ENCODE data around the gene FAM3A.

DNA sequence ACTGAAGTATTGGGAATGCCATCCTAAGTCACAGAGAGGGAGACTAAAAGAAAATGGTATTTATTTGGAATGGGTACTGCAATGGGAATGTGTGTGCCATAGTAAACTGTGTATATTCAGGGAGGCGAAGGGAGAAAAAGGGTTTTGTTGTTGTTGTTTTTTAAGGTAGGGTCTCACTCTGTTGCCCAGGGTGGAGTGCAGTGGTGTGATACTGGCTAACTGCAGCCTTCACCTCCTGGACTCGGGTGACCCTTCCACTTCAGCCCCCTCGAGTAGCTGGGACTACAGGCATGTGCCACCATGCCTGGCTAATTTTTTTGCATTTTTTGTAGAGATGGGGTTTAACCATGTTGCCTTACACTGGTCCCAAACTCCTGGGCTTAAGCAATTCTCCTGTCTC lies 21.3 kb downstream of the FAM3A start:
- TF ChIP-seq, protein P1, sequence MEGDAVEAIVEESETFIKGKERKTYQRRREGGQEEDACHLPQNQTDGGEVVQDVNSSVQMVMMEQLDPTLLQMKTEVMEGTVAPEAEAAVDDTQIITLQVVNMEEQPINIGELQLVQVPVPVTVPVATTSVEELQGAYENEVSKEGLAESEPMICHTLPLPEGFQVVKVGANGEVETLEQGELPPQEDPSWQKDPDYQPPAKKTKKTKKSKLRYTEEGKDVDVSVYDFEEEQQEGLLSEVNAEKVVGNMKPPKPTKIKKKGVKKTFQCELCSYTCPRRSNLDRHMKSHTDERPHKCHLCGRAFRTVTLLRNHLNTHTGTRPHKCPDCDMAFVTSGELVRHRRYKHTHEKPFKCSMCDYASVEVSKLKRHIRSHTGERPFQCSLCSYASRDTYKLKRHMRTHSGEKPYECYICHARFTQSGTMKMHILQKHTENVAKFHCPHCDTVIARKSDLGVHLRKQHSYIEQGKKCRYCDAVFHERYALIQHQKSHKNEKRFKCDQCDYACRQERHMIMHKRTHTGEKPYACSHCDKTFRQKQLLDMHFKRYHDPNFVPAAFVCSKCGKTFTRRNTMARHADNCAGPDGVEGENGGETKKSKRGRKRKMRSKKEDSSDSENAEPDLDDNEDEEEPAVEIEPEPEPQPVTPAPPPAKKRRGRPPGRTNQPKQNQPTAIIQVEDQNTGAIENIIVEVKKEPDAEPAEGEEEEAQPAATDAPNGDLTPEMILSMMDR (IDR thresholded peaks at IDR 0.05), result no peak
- no peak for TF ChIP-seq POLR2AphosphoS5 (IDR thresholded peaks at IDR 0.05)
